Pancreas (tissue), 10 donors: ENCODE measurements around the gene INAFM2. TPM values are rescaled to one million over a fixed set of nuclear protein-coding genes. Genes with fewer than 3 reads are reported as not detected.
A peak's percentile ranks its signal among the peaks of the same experiment; 100 is the strongest.

ENCODE experiments used
- ATAC-seq, 4 donors: fragments of 200-7000 bp; cut with Tn5 transposase; one replicate each; pipeline versions ENCODE4 v1.8.0 to v1.9.1; 2020; ENCODE audit warnings: mild to moderate bottlenecking in 4 of 4, moderate library complexity in 4 of 4
- DNase-seq, 6 donors: peaks; one replicate each; pipeline ENCODE4 v3.0.0-alpha.2; 2020
- FAIRE-seq: peaks from 2 replicates; lab custom pipeline; 2012; peaks lifted over from hg19 to GRCh38; lab: Jason Lieb, UNC
- H3K27ac ChIP-seq, 4 donors: fragments of 200-600 bp; sonication (generic); 1 replicate in 3 of 4; 2 replicates in 1 of 4; pipeline versions ENCODE4 v1.5.0 to v1.8.0; 2020
- H3K27me3 ChIP-seq, 4 donors: fragments of 200-600 bp; one replicate each; pipeline ENCODE4 v1.8.0; 2021
- H3K36me3 ChIP-seq, 3 donors: fragments of 200-600 bp; sonication (generic) in 1 of 3; one replicate each; pipeline versions ENCODE4 v1.5.0 to v1.8.0; 2020 to 2021
- H3K4me1 ChIP-seq, 3 donors: fragments of 200-600 bp; one replicate each; pipeline ENCODE4 v1.8.0; 2021
- H3K4me3 ChIP-seq, 4 donors: fragments of 200-600 bp; sonication (generic) in 2 of 4; one replicate each; pipeline versions ENCODE4 v1.5.0 to v1.8.0; 2020 to 2021
- H3K9me3 ChIP-seq, 4 donors: fragments of 200-600 bp; one replicate each; pipeline ENCODE4 v1.8.0; 2021
- CTCF ChIP-seq, 4 donors: fragments of 200-600 bp; sonication (generic) in 3 of 4; IDR thresholded peaks; one replicate each; pipeline versions ENCODE4 v1.5.0 to v1.8.0; 2021; ENCODE audit warnings: antibody characterized with exemption in 4 of 4
- WGBS, 2 donors: extraction: QIAGEN DNeasy Blood & Tissue Kit; methylation state at CpG; one replicate each; pipeline ENCODE4 v1.1.7; 2013; 5-methylcytosine and 5-hydroxymethylcytosine counted together
- intact Hi-C, 3 donors: fragments of 100-400 bp; cut with DNase I; formaldehyde crosslinking; loops; one replicate each; pipeline versions ENCODE4 v1.11.1 to v1.14.2; 2022
- polyA plus RNA-seq, 2 donors: library from polyadenylated mRNA; stranded (reverse); fragments of 200-250 nt; gene quantifications; one replicate each; pipeline ENCODE4 v1.2.3, GENCODE V29; 2013
- total RNA-seq, 6 donors: library from RNA; stranded (reverse); fragmentation: NEBNext Ultra II Directional in 4 of 6; extraction: Animal tissue kit (Norgen Biotek cat#: 25700) in 4 of 6; gene quantifications; one replicate each; pipeline versions ENCODE4 v1.2.1 to v1.2.4, GENCODE V29; 2021 to 2023
- donor health status: healthy with polysubstance abuse.
- donor health status: DM: no; HTN: no; CAD: no; lungs with moderate emphysema.
- donor health status: DM: no; HTN: no; CAD: no.
- donor health status: control.
- donor health status: control.
- donor health status: Bipolar disorder and iron deficiency.
- donor health status: DM: yes; HTN: yes; CAD: no.
- donor health status: DM: no; HTN: no; CAD: no.
- donor health status: DM: no; HTN: no; CAD: no.
- donor health status: DM: yes; HTN: yes; CAD: no.

Gene INAFM2
- total and polyA plus RNA-seq, 8 donors: 6.5 to 16.4 (median 11.3) TPM

DNA sequence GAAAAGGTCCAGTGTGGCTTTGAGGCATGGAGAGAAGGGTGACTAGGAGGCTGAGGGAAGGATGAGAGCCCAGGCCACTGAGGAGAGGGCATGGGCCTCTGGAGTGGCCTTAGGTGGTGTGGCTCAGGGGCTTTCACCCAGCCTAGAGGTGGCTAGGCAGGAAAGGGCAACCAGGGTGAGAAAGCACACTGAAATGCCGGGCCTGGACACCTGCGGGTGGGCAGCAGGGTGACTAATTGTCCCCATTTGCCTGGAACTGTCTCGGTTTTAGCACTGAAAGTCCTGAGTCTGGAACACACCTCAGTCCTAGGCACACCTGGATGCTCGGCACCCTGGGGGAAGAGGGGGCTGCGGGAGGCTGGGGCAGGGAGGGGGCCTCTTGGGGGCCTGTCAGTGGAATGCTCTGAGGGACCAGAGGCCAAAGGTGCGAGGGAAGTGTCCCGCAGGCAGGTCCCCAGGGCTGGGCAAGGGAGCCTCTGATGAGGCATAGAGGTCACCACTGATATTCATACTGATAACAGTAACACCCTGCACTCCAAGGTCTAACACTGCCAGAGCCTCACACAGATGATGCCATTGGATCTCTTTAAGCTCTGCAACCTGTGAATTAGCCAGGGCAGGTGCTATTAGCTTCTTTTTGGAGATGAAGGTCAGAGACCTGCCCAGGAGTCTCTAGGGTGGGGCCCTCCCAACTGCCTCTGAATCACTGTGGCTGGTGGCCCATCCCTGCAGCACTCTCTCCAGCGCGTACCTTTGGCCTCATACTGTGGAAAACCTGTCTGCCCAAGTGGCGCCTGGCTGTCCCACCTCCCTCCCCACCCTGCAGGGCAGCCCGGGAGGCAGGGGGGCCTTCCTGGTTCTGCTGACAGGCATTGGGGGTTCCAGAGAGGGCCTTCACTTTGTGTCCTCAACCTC is 24.3 kb downstream of the INAFM2 start:
- DNase-seq (no peak), ATAC-seq (peak in 1 of 4 donors; percentile 13), FAIRE-seq (no peak)
- Histone ChIP-seq H3K36me3 (no peaks in the 10 kb centered on the region), H3K9me3 (no peaks in the 10 kb centered on the region), H3K4me3 (no peak overlapping the region), H3K27me3 (no peaks in the 10 kb centered on the region), H3K4me1 (no peaks in the 10 kb centered on the region), H3K27ac (no peak overlapping the region)
- WGBS, 2 donors: 91 to 97% methylated on average over 11 of the region's 11 CpGs
- no peak for TF ChIP-seq CTCF (IDR thresholded peaks at IDR 0.05)
- intact Hi-C loops: loop anchor here in 2 of 3 donors (5.0 to 10.0 kb wide), 3 partner anchors 63 to 77 kb away; partner anchors contain the start of gene ANKRD63 (in 1 of the 2)

GRCh38 chr15:40348474-40348870 is 25.0 kb downstream of the INAFM2 start:
- WGBS, 2 donors: 78 to 82% methylated on average over 5 of the region's 5 CpGs
- Histone ChIP-seq H3K27ac (no peak overlapping the region), H3K9me3 (no peaks in the 10 kb centered on the region), H3K27me3 (no peaks in the 10 kb centered on the region), H3K36me3 (no peaks in the 10 kb centered on the region), H3K4me3 (no peak overlapping the region), H3K4me1 (no peaks in the 10 kb centered on the region)
- no peak for ATAC-seq
- no peak for FAIRE-seq
- intact Hi-C loops: loop anchor here in 2 of 3 donors (5.0 to 10.0 kb wide), 3 partner anchors 64 to 76 kb away; partner anchors contain the start of gene ANKRD63 (in 1 of the 2)
- no peak for DNase-seq
- TF ChIP-seq CTCF (IDR thresholded peaks at IDR 0.05): no peak

GRCh38 chr15:40349163-40349562 is 25.7 kb downstream of the INAFM2 start:
- Histone ChIP-seq H3K9me3 (no peaks in the 10 kb centered on the region), H3K27me3 (no peaks in the 10 kb centered on the region), H3K36me3 (no peaks in the 10 kb centered on the region), H3K27ac (no peak overlapping the region), H3K4me1 (no peaks in the 10 kb centered on the region), H3K4me3 (no peak overlapping the region)
- DNase-seq (no peak), ATAC-seq (no peak), FAIRE-seq (no peak)
- intact Hi-C loops: loop anchor here in 2 of 3 donors (5.0 to 10.0 kb wide), 3 partner anchors 64 to 76 kb away; partner anchors contain the start of gene ANKRD63 (in 1 of the 2)
- TF ChIP-seq CTCF (IDR thresholded peaks at IDR 0.05): no peak
- 85 to 93% methylated on average over 5 of the region's 5 CpGs for WGBS, 2 donors

DNA sequence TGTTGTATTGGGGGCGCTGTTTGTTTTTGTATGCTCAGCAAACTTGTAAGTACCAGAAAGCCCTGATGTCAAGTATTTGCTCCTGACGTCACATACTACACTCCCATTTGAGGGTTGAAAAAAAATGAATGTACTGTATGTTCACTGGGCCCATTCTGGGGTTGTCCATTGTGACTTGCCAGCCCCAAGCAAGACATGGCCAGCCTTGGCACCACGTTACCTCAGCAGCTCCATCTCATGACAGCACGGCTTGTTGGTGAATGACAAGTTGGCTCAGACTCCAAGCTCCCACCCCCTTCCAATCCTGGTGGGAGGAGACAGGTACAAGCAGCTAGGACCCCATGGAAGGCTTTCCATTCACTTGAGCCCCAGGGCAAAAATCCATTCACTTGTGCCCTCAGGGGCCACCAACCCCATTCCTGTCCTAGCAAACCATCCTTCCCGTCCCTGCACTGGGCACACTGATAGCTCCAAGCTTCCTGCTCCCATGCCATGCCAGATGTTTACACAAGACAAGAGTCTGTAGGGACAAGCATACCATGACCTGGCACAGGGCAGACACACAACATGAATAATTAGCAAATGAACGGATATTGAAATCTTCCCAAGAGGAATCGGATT is 28.9 kb downstream of the INAFM2 start:
- DNase-seq (no peak), ATAC-seq (no peak), FAIRE-seq (no peak)
- no peaks in the 10 kb centered on the region for H3K4me1 ChIP-seq
- no peaks in the 10 kb centered on the region for H3K36me3 ChIP-seq
- intact Hi-C loops: no loop called here
- no peaks in the 10 kb centered on the region for H3K27me3 ChIP-seq
- H3K27ac ChIP-seq: no peak overlapping the region
- no peak for TF ChIP-seq CTCF (IDR thresholded peaks at IDR 0.05)
- H3K9me3 ChIP-seq: no peaks in the 10 kb centered on the region
- 76 to 82% methylated on average over 7 of the region's 7 CpGs for WGBS, 2 donors
- H3K4me3 ChIP-seq: no peak overlapping the region
